Measurements from ENCODE around the gene FCHSD2.
"Not testable (repeated sequence)": the region's sequence is repeated elsewhere in the genome, so short reads cannot be mapped to it uniquely, and the experiment has no call there.

The FCHSD2 gene

GRCh38 chr11:73141309-73142127, 600 bp downstream of the FCHSD2 start:
- Histone ChIP-seq H3K4me1 (ENCODE audit: control insufficient read depth, insufficient read depth, low read length) (peaks cover 8% of the 10 kb centered on the region), H3K9me3 (ENCODE audit: control insufficient read depth, insufficient read depth, low read length) (no peaks in the 10 kb centered on the region), H3K9ac (ENCODE audit: low read depth, low read length) (peak overlapping the region; percentile 37), H3K36me3 (ENCODE audit: control insufficient read depth, insufficient read depth, low read length) (no peaks in the 10 kb centered on the region), H3K4me3 (ENCODE audit: low read depth, low read length) (peak overlapping the region; percentile 81), H3K27me3 (ENCODE audit: control insufficient read depth, insufficient read depth, low read length) (peaks cover 22% of the 10 kb centered on the region)

GRCh38 chr11:73141031-73141308, 1.1 kb downstream of the FCHSD2 start:
- peak overlapping the region; percentile 37 for H3K9ac ChIP-seq (ENCODE audit: low read depth, low read length)
- H3K4me3 ChIP-seq (ENCODE audit: low read depth, low read length): peak overlapping the region; percentile 81
- H3K9me3 ChIP-seq (ENCODE audit: control insufficient read depth, insufficient read depth, low read length): no peaks in the 10 kb centered on the region
- H3K36me3 ChIP-seq (ENCODE audit: control insufficient read depth, insufficient read depth, low read length): no peaks in the 10 kb centered on the region
- H3K27me3 ChIP-seq (ENCODE audit: control insufficient read depth, insufficient read depth, low read length): peaks cover 19% of the 10 kb centered on the region
- H3K4me1 ChIP-seq (ENCODE audit: control insufficient read depth, insufficient read depth, low read length): peaks cover 8% of the 10 kb centered on the region

- H3K27me3 ChIP-seq (ENCODE audit: control insufficient read depth, insufficient read depth, low read length): peaks cover 19% of the 10 kb centered on the region
- H3K9me3 ChIP-seq (ENCODE audit: control insufficient read depth, insufficient read depth, low read length): no peaks in the 10 kb centered on the region
- H3K9ac ChIP-seq (ENCODE audit: low read depth, low read length): peak overlapping the region; percentile 37
- peaks cover 8% of the 10 kb centered on the region for H3K4me1 ChIP-seq (ENCODE audit: control insufficient read depth, insufficient read depth, low read length)
- H3K4me3 ChIP-seq (ENCODE audit: low read depth, low read length): peak overlapping the region; percentile 81
- no peaks in the 10 kb centered on the region for H3K36me3 ChIP-seq (ENCODE audit: control insufficient read depth, insufficient read depth, low read length)
These were observed 1.7 kb downstream of the FCHSD2 start for GRCh38 chr11:73140213-73141030.

GRCh38 chr11:73139476-73140198, 2.5 kb downstream of the FCHSD2 start:
- Histone ChIP-seq H3K9me3 (ENCODE audit: control insufficient read depth, insufficient read depth, low read length) (no peaks in the 10 kb centered on the region), H3K27me3 (ENCODE audit: control insufficient read depth, insufficient read depth, low read length) (peaks cover 16% of the 10 kb centered on the region), H3K4me1 (ENCODE audit: control insufficient read depth, insufficient read depth, low read length) (peaks cover 8% of the 10 kb centered on the region), H3K9ac (ENCODE audit: low read depth, low read length) (no peak overlapping the region), H3K4me3 (ENCODE audit: low read depth, low read length) (no peak overlapping the region), H3K36me3 (ENCODE audit: control insufficient read depth, insufficient read depth, low read length) (no peaks in the 10 kb centered on the region)

GRCh38 chr11:73137944-73138274, 4.2 kb downstream of the FCHSD2 start:
- Histone ChIP-seq H3K4me3 (ENCODE audit: low read depth, low read length) (no peak overlapping the region), H3K27me3 (ENCODE audit: control insufficient read depth, insufficient read depth, low read length) (peaks cover 15% of the 10 kb centered on the region), H3K9ac (ENCODE audit: low read depth, low read length) (no peak overlapping the region), H3K4me1 (ENCODE audit: control insufficient read depth, insufficient read depth, low read length) (peaks cover 4% of the 10 kb centered on the region), H3K9me3 (ENCODE audit: control insufficient read depth, insufficient read depth, low read length) (no peaks in the 10 kb centered on the region), H3K36me3 (ENCODE audit: control insufficient read depth, insufficient read depth, low read length) (no peaks in the 10 kb centered on the region)

- Histone ChIP-seq H3K36me3 (ENCODE audit: control insufficient read depth, insufficient read depth, low read length) (no peaks in the 10 kb centered on the region), H3K9ac (ENCODE audit: low read depth, low read length) (no peak overlapping the region), H3K9me3 (ENCODE audit: control insufficient read depth, insufficient read depth, low read length) (no peaks in the 10 kb centered on the region), H3K27me3 (ENCODE audit: control insufficient read depth, insufficient read depth, low read length) (peaks cover 15% of the 10 kb centered on the region), H3K4me1 (ENCODE audit: control insufficient read depth, insufficient read depth, low read length) (peaks cover 4% of the 10 kb centered on the region), H3K4me3 (ENCODE audit: low read depth, low read length) (no peak overlapping the region)
These were observed 4.7 kb downstream of the FCHSD2 start for GRCh38 chr11:73137262-73137943.

- not testable (repeated sequence) for H3K9me3 ChIP-seq (ENCODE audit: control insufficient read depth, insufficient read depth, low read length); H3K36me3 ChIP-seq (ENCODE audit: control insufficient read depth, insufficient read depth, low read length); H3K4me1 ChIP-seq (ENCODE audit: control insufficient read depth, insufficient read depth, low read length); H3K4me3 ChIP-seq (ENCODE audit: low read depth, low read length); H3K9ac ChIP-seq (ENCODE audit: low read depth, low read length)
- peaks cover 15% of the 10 kb centered on the region for H3K27me3 ChIP-seq (ENCODE audit: control insufficient read depth, insufficient read depth, low read length)
These were observed 5.4 kb downstream of the FCHSD2 start for GRCh38 chr11:73136722-73137121.

GRCh38 chr11:73135346-73136284, 6.5 kb downstream of the FCHSD2 start:
- Histone ChIP-seq H3K4me3 (ENCODE audit: low read depth, low read length) (no peak overlapping the region), H3K9ac (ENCODE audit: low read depth, low read length) (no peak overlapping the region), H3K4me1 (ENCODE audit: control insufficient read depth, insufficient read depth, low read length) (peaks cover 4% of the 10 kb centered on the region), H3K9me3 (ENCODE audit: control insufficient read depth, insufficient read depth, low read length) (no peaks in the 10 kb centered on the region), H3K36me3 (ENCODE audit: control insufficient read depth, insufficient read depth, low read length) (no peaks in the 10 kb centered on the region), H3K27me3 (ENCODE audit: control insufficient read depth, insufficient read depth, low read length) (peaks cover 10% of the 10 kb centered on the region)

- H3K9ac ChIP-seq (ENCODE audit: low read depth, low read length); H3K36me3 ChIP-seq (ENCODE audit: control insufficient read depth, insufficient read depth, low read length); H3K9me3 ChIP-seq (ENCODE audit: control insufficient read depth, insufficient read depth, low read length); H3K4me1 ChIP-seq (ENCODE audit: control insufficient read depth, insufficient read depth, low read length); H3K27me3 ChIP-seq (ENCODE audit: control insufficient read depth, insufficient read depth, low read length); H3K4me3 ChIP-seq (ENCODE audit: low read depth, low read length): not testable (repeated sequence)
These were observed 9.8 kb downstream of the FCHSD2 start for GRCh38 chr11:73132349-73132748.

GRCh38 chr11:73130181-73130580, 11.9 kb downstream of the FCHSD2 start:
- Histone ChIP-seq H3K27me3 (ENCODE audit: control insufficient read depth, insufficient read depth, low read length) (no peaks in the 10 kb centered on the region), H3K36me3 (ENCODE audit: control insufficient read depth, insufficient read depth, low read length) (no peaks in the 10 kb centered on the region), H3K9ac (ENCODE audit: low read depth, low read length) (no peak overlapping the region), H3K9me3 (ENCODE audit: control insufficient read depth, insufficient read depth, low read length) (no peaks in the 10 kb centered on the region), H3K4me1 (ENCODE audit: control insufficient read depth, insufficient read depth, low read length) (peaks cover 3% of the 10 kb centered on the region), H3K4me3 (ENCODE audit: low read depth, low read length) (no peak overlapping the region)

GRCh38 chr11:73129198-73129597, 12.9 kb downstream of the FCHSD2 start:
- H3K4me1 ChIP-seq (ENCODE audit: control insufficient read depth, insufficient read depth, low read length): peaks cover 3% of the 10 kb centered on the region
- H3K9ac ChIP-seq (ENCODE audit: low read depth, low read length): no peak overlapping the region
- H3K36me3 ChIP-seq (ENCODE audit: control insufficient read depth, insufficient read depth, low read length): no peaks in the 10 kb centered on the region
- H3K27me3 ChIP-seq (ENCODE audit: control insufficient read depth, insufficient read depth, low read length): no peaks in the 10 kb centered on the region
- H3K9me3 ChIP-seq (ENCODE audit: control insufficient read depth, insufficient read depth, low read length): no peaks in the 10 kb centered on the region
- no peak overlapping the region for H3K4me3 ChIP-seq (ENCODE audit: low read depth, low read length)
